Calu3 (cell line): Measurements from ENCODE around the gene SLFN12. TPM values are rescaled to one million over a fixed set of nuclear protein-coding genes. Genes with fewer than 3 reads are reported as not detected.

Source experiments
- BruUV-seq: library from RNA; stranded (reverse); fragments of 400-500 nt; replicated peaks from 2 replicates; lab custom pipeline; 2021; lab: Mats Ljungman, UMichigan
- CTCF ChIA-PET: fragments of 300-600 bp; sonication (Branson Sonifier 250); formaldehyde crosslinking; loops from one replicate; lab custom pipeline; 2022; ENCODE audit warnings: antibody characterized with exemption; lab: Charles Lee
- DNase-seq: peaks from one replicate; pipeline ENCODE4 v3.0.0; 2022
- H3K27ac Mint-ChIP-seq: one replicate; pipeline ENCODE4 v1.8.0; 2022; ENCODE audit warnings: mixed read lengths; ENCODE audit not compliant: unreplicated experiment
- H3K27me3 Mint-ChIP-seq: one replicate; pipeline ENCODE4 v1.8.0; 2022; ENCODE audit warnings: mixed read lengths; ENCODE audit not compliant: unreplicated experiment
- H3K36me3 Mint-ChIP-seq: one replicate; pipeline ENCODE4 v1.8.0; 2022; ENCODE audit warnings: mild to moderate bottlenecking, moderate library complexity, mixed read lengths; ENCODE audit not compliant: insufficient read depth, unreplicated experiment
- H3K4me1 Mint-ChIP-seq: one replicate; pipeline ENCODE4 v1.8.0; 2022; ENCODE audit warnings: mild to moderate bottlenecking, low read depth, mixed read lengths; ENCODE audit not compliant: unreplicated experiment
- H3K4me3 Mint-ChIP-seq: one replicate; pipeline ENCODE4 v1.8.0; 2022; ENCODE audit warnings: mild to moderate bottlenecking, low read depth, moderate library complexity, mixed read lengths; ENCODE audit not compliant: unreplicated experiment
- H3K9me3 Mint-ChIP-seq: one replicate; pipeline ENCODE4 v1.8.0; 2022; ENCODE audit warnings: low read depth, mixed read lengths; ENCODE audit not compliant: unreplicated experiment
- CTCF ChIP-seq: fragments of 200-600 bp; IDR thresholded peaks from one replicate; pipeline ENCODE4 v1.8.0; 2022; ENCODE audit warnings: antibody characterized with exemption; ENCODE audit not compliant: unreplicated experiment
- intact Hi-C: fragments of 100-400 bp; cut with micrococcal nuclease; formaldehyde crosslinking; loops from one replicate; pipeline ENCODE4 v1.10.0; 2022; ENCODE audit not compliant: unreplicated experiment
- total RNA-seq: library from RNA; stranded (reverse); gene quantifications from 2 replicates; pipeline ENCODE4 v1.2.3, GENCODE V29; 2022

Gene SLFN12
- total RNA-seq, 1 experiment from 2014 or later: 0.54 TPM

- H3K4me1 Mint-ChIP-seq: peaks cover 8% of the 10 kb centered on the region
- no TSS peak for BruUV-seq
- H3K4me3 Mint-ChIP-seq: no peak overlapping the region
- H3K36me3 Mint-ChIP-seq: no peaks in the 10 kb centered on the region
- intact Hi-C loops: no loop called here
- no peak overlapping the region for H3K27ac Mint-ChIP-seq
- peaks cover 4% of the 10 kb centered on the region for H3K9me3 Mint-ChIP-seq
- no peak for TF ChIP-seq CTCF
- no peak for DNase-seq
- H3K27me3 Mint-ChIP-seq: no peaks in the 10 kb centered on the region
- CTCF ChIA-PET: no interaction called here
Measured at GRCh38 chr17:35390156-35390555, 42.1 kb downstream of the SLFN12 start.

- no peak for TF ChIP-seq CTCF
- Mint-ChIP-seq H3K4me3 (no peak overlapping the region), H3K27ac (no peak overlapping the region), H3K9me3 (peaks cover 4% of the 10 kb centered on the region), H3K27me3 (no peaks in the 10 kb centered on the region), H3K4me1 (peaks cover 8% of the 10 kb centered on the region), H3K36me3 (no peaks in the 10 kb centered on the region)
- intact Hi-C loops: no loop called here
- BruUV-seq: no TSS peak
- CTCF ChIA-PET: no interaction called here
- DNase-seq: no peak
Measured at GRCh38 chr17:35387496-35387895, 44.8 kb downstream of the SLFN12 start.

- no peak for TF ChIP-seq CTCF
- no peak overlapping the region for H3K27ac Mint-ChIP-seq
- BruUV-seq: no TSS peak
- peaks cover 25% of the 10 kb centered on the region for H3K36me3 Mint-ChIP-seq
- H3K27me3 Mint-ChIP-seq: no peaks in the 10 kb centered on the region
- peaks cover 3% of the 10 kb centered on the region for H3K9me3 Mint-ChIP-seq
- DNase-seq: no peak
- CTCF ChIA-PET: interaction anchor here (0.6 kb wide), 1 partner anchor 235 kb away, joined by 3 read pairs; no protein-coding TSS in a partner anchor
- intact Hi-C loops: loop anchor here (10.0 kb wide), 1 partner anchor 133 kb away; the partner anchor contains the start of gene SLFN5
- H3K4me1 Mint-ChIP-seq: peaks cover 33% of the 10 kb centered on the region
- no peak overlapping the region for H3K4me3 Mint-ChIP-seq
Measured at GRCh38 chr17:35377706-35378105, 54.6 kb downstream of the SLFN12 start.

- Mint-ChIP-seq H3K27me3 (no peaks in the 10 kb centered on the region), H3K27ac (no peak overlapping the region), H3K4me3 (no peak overlapping the region), H3K36me3 (peaks cover 25% of the 10 kb centered on the region), H3K9me3 (peaks cover under 1% of the 10 kb centered on the region), H3K4me1 (peaks cover 35% of the 10 kb centered on the region)
- no TSS peak for BruUV-seq
- no peak for DNase-seq
- intact Hi-C loops: loop anchor here (10.0 kb wide), 1 partner anchor 132 kb away; the partner anchor contains the start of gene SLFN5
- TF ChIP-seq CTCF: no peak
- CTCF ChIA-PET: interaction anchor here (0.6 kb wide), 1 partner anchor 236 kb away, joined by 3 read pairs; no protein-coding TSS in a partner anchor
Measured at GRCh38 chr17:35377068-35377467, 55.2 kb downstream of the SLFN12 start.
